Activated T-helper 1 cell treated with anti-CD3 and anti-CD28 coated beads, Interleukin-2, amount 50 U/mL, for 16 hours (primary cell): ENCODE measurements around the gene RAPGEF1.
"Not testable (repeated sequence)": the region's sequence is repeated elsewhere in the genome, so short reads cannot be mapped to it uniquely, and the experiment has no call there.

Experiments
- DNase-seq, 2 donors: peaks; one replicate each; pipeline ENCODE4 v3.0.0-alpha.2; 2020; ENCODE audit warnings: low read depth in 1 of 2, low spot score in 1 of 2

Gene RAPGEF1

GRCh38 chr9:131731237-131731636 is 8.6 kb downstream of the RAPGEF1 start:
- DNase-seq = no peak

DNA sequence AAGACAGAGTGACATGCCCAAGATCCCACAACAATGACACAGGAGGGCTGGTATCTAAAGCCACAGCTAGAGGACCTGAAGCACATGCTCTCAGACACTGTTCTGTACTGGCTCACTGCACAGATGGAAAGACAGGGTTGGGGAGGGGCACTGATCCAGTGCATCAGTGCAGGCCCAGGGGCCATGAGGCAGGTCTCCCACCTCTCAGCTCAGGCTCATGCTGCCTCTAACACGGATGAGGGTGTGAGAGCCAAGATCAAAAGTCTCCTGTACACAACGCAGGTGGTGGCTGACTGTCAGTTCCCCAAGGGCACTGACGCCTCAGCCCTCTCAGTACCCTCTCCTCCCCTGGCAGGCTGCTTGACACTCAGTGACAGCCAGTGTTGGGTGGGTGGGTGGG is 10.9 kb downstream of the RAPGEF1 start:
- peak in 1 of 2 donors; percentile 59 for DNase-seq

- no peak for DNase-seq
Measured at GRCh38 chr9:131728546-131728910, 11.3 kb downstream of the RAPGEF1 start.

DNA sequence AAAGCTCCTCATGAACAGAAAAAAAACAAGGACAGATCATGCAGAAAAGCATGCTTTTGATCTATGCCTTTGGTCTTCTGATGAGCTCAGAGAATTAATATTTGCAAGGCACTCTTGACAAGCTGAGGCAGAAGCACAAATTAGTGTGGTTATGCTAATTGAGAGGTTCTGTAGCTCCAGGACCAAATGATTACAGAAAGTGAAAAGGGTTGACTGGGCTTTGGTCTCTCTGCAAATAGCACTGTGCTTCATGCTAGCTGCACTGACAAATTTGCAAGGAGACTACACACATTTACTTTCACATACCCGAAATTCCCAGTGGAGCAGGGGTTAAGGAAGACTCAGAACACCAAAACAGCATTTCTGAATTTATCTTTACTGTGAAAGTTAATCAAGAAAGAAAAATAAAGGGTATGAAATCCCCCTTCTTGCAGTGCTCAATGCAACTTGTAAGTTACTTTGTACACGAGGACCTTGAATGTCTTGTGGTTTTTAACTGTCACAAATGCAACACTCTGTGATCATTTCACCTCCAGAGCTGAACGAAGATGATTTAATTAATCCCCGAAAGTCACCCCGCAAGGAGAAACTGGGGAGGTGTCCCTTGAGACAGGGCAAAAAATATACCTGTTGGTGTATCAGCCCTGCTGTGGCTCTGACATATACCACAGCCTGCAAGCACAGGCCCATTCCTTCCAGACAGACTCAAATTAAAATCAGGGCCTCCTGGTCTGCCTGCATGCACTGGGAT is 11.9 kb downstream of the RAPGEF1 start:
- no peak for DNase-seq

DNA sequence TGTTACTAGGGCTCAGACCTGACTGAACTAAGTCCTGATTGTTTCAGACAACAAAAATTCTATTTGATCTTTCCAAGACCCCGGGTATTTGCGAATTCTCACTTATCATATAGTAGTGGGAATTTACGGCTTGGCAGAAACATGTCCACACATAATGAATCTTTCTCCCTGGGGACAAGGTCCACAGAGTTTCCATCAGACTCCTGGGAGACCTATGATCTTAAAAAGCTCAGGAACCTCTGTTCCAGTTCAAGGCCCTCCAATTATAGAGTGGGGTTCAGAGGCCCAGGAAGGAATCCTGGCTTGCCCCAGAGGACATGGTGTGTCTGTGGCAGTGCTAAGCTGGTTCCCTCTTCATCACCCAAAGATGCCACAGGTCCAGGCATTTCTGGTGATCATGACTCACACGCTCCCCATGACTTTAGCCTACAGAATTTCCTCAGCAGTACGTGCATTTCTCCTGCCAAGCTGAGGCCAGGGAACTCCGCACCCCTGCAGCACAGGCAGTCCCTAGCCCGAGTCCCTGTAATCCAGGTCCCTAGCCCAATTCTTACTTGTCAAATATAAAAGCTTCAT is 12.6 kb downstream of the RAPGEF1 start:
- no peak for DNase-seq

DNA sequence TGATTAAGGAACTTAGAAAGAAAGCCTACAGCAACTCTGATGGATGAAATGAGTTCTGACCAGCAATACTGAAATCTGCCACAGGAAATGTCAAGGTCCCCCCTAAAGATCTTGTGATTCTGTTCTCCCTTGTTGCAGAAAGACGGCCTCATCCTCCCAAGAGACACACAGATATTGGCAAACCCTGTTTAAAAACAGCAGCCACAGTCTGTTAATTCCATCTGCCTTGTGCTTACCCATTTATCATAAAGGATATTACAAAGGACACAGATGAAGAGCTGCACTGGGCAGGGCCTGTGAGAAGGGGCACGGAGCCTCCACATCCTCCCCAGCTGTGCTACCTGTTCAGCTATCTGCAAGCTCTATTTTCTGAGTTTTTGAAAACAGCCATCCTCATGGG is 15.2 kb downstream of the RAPGEF1 start:
- DNase-seq = no peak

DNA sequence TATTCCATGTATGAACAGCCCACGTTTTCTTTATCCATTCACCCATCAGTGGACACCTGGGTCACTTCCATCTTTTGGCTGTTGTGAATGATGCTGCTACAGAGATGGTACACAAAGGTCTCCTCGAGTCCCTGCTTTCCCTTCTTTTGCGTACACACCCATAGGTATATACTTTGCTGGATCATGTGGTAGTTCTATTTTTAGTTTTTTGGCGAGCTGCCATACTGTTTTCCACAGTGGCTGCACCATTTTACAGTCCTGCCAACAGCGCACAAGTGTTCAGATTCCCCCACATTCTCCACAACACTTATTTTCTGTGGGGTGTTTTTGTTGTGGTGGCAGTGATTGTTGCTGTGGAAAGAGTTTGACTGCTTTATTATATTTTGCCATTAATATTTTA is 16.2 kb downstream of the RAPGEF1 start:
- DNase-seq = no peak

- no peak for DNase-seq
Measured at GRCh38 chr9:131722255-131722654, 17.6 kb downstream of the RAPGEF1 start.

DNA sequence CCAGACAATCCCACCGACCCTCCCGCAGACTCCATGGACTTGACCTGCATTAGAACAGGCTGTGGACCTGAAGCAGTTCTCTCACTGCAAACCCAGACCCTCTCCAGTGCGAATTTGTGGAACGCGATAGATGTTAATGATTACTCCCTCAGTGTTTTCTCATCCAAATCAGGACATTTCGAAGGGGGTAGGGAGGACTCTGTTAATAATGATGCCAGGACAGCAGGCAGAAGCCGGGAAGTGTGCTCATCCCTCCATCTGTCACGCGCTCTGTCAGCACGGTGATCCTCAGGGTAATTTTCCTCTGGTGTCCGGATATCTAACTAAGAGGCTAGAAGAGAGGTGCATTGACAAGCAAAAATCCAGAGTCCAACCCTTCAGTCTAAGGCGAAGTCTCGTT is 18.8 kb downstream of the RAPGEF1 start:
- no peak for DNase-seq

DNA sequence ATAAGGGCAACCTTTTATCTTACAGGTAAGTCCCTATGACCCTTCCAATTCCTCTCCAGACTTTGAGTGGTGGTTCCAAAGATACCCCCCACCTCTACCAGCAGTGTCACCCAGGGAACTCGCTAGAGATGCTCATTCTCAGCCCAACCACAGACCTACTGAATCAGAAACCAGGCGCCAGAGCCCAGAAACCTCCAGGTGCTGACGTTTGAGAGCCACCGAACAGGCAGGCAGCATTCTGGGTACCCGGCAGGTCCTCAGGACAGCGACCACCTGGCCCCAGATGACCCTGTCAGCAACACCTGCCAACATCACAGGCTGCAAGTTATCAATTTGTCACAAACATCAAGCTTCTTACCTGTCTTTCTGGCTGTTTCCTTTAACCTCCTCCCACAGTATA is 19.5 kb downstream of the RAPGEF1 start:
- no peak for DNase-seq

GRCh38 chr9:131719262-131719908 is 20.5 kb downstream of the RAPGEF1 start:
- DNase-seq = no peak

DNA sequence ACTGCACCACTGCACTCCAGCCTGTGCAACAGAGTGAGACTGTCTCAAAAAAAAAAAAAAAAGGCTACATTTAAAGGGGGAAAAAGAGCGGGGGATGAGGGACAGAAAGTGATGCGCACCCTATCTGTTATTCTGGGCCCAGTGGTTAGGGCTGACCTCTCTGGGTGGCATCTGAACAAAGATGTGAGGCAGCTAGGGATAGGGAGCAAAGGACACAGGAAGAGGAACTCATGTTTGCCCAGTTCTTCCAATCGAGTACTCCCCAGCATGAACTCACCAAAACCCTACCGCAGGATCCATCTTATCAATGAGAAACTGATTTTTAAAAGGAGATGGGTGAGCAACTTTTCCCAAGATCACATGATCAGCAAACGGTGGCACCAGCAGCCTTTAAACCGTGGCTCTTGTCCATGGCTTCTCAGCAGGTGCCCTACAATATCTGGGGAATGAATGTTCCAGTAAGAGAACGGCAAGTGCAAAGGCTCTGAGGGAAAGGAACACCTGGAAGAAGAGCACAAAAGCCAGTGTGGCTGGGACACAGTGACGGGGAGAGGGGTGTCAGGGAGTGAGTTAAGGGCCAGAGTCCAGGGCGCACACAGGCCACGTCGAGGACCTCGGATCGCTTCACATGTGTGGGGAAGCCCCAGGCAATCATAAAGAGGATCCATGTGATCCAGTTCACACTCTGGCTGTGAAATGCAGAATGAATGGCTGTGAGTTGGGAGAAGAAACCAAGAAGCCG is 22.0 kb downstream of the RAPGEF1 start:
- no peak for DNase-seq

- DNase-seq = no peak
Measured at GRCh38 chr9:131715906-131716305, 24.0 kb downstream of the RAPGEF1 start.

GRCh38 chr9:131714821-131715220 is 25.1 kb downstream of the RAPGEF1 start:
- DNase-seq = no peak

GRCh38 chr9:131714161-131714646 is 25.7 kb downstream of the RAPGEF1 start:
- DNase-seq = no peak

DNA sequence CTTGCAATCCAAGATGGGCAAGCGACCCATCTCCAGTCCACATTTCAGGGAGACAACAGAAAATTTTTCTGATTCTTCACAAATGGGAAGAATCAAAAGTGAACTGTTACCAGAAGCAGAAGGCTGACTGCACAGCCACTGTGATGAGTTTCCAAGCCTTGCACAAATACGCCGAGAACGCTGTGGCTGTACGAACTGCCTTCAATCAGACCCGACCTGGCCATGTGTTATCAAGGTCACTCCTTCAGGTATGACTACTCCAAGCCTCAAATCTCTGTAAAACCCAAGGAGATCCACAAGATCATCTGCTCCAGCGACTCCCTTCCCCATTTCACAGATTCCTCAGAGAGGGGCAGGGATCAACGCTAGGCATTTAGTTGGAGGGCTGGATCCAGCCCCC is 26.9 kb downstream of the RAPGEF1 start:
- DNase-seq = no peak

DNA sequence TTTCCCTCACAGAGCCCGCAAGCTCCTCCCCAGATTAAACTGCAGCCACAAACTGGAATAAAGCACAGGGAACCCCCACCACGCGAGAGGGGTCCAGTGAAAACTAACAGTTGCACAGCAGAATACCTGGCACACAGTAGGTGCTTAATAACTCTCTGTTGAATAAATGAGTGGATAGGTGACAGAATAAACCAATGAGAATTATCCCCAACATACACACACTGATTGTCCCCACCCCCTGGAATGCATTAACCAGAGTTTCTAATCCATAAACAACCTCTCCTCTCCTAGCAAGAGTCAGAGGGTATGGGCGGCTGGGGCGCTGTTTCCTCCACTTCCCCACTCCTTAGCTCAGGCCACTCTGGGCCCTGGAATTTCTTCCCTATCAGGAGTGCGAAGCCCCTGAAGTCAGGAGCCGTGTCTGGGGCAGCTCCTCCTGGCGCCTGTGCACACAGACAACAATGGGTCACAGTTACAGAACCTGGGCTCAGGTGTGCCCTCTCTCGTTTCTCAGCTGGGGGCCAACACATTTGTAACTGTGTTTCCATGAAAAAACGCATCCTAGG is 27.6 kb downstream of the RAPGEF1 start:
- DNase-seq = no peak

DNA sequence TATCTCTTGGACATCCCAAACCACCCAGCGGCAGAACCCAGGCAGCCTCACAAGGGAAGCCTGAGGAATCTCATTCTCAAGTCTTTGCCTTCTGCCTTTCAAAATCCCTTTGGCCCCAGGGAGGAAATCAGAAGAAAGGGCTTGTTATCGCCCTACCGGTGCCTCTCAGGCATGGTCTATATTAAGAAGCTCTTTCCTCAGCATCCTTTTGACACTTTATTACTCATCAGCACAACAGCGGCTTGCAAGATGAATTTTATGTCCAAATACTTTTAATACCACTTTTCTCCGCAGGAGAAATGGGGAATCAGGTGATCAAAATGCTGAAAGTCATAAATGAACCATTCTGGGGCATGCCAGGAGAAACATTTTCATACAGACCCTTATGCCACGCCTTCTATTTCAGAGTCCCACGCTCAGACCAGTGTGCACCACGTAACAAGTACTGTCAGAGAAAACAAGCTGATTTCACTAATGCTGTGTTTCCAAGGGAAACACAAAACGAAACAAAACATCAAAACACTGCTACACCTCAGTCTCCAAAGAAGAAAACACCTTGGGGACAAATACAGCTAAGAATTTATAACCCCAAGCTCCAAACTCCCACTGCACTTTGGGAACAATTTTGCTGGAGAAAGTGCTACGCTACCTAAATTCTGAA is 30.0 kb downstream of the RAPGEF1 start:
- no peak for DNase-seq

GRCh38 chr9:131709010-131709770 is 30.7 kb downstream of the RAPGEF1 start:
- DNase-seq = not testable (repeated sequence)
